Naive thymus-derived CD8-positive, alpha-beta T cell (primary cell): Measurements from ENCODE around the gene NCOA3. TPM values are rescaled to one million over a fixed set of nuclear protein-coding genes. Genes with fewer than 3 reads are reported as not detected.

ENCODE experiments used
- ATAC-seq, 2 donors: fragments of 150-1000 bp; cut with Tn5 transposase in 1 of 2; sonication (Bioruptor Pico), chemical (Tn5 transposase) in 1 of 2; 1 replicate in 1 of 2; 2 replicates in 1 of 2; pipeline ENCODE4 v1.10.0; 2021; ENCODE audit warnings: mild to moderate bottlenecking in 2 of 2, moderate library complexity in 2 of 2
- POLR2A ChIA-PET: fragments of 350-600 bp; sonication (Branson Sonifier 250); formaldehyde crosslinking; loops from one replicate; lab custom pipeline; 2021; ENCODE audit warnings: antibody characterized with exemption; lab: Charles Lee
- DNase-seq, 10 donors: peaks; one replicate each; pipeline versions ENCODE4 v3.0.0 to v3.0.0-alpha.2; 2020 to 2022
- H3K27ac Mint-ChIP-seq, 10 donors: one replicate each; pipeline ENCODE4 v1.8.0; 2020 to 2022; ENCODE audit warnings: mild to moderate bottlenecking in 10 of 10, mixed read lengths in 10 of 10, moderate library complexity in 4 of 10, inconsistent platforms in 1 of 10
- H3K27me3 Mint-ChIP-seq, 5 donors: one replicate each; pipeline ENCODE4 v1.8.0; 2021 to 2022; ENCODE audit warnings: mixed read lengths in 5 of 5
- H3K36me3 Mint-ChIP-seq, 3 donors: one replicate each; pipeline ENCODE4 v1.8.0; 2020 to 2022; ENCODE audit warnings: mixed read lengths in 3 of 3, mild to moderate bottlenecking in 2 of 3, inconsistent platforms in 1 of 3
- H3K4me1 Mint-ChIP-seq, 4 donors: one replicate each; pipeline ENCODE4 v1.8.0; 2021 to 2022; ENCODE audit warnings: mixed read lengths in 4 of 4
- H3K4me3 Mint-ChIP-seq, 10 donors: one replicate each; pipeline ENCODE4 v1.8.0; 2020 to 2022; ENCODE audit warnings: mild to moderate bottlenecking in 10 of 10, mixed read lengths in 10 of 10, moderate library complexity in 6 of 10, inconsistent platforms in 1 of 10
- H3K9me3 Mint-ChIP-seq, 9 donors: one replicate each; pipeline ENCODE4 v1.8.0; 2020 to 2022; ENCODE audit warnings: mixed read lengths in 9 of 9, mild to moderate bottlenecking in 3 of 9, inconsistent platforms in 1 of 9, moderate library complexity in 1 of 9
- polyA plus RNA-seq, 3 donors: library from polyadenylated mRNA; unstranded; fragments of 300-500 nt; fragmentation: Illumina TruSeq; gene quantifications; one replicate each; pipeline ENCODE4 v1.2.3, GENCODE V29; 2021
- total RNA-seq, 8 experiments: library from RNA in 2 of 8; stranded (reverse) in 2 of 8; gene quantifications; one replicate each; pipeline ENCODE4 v1.2.3 and lab custom pipeline; 2021 to 2026

NCOA3 gene
- total and polyA plus RNA-seq, 5 experiments from 2014 or later, result 18.4 to 106 (median 27.8) TPM

GRCh38 chr20:47532002-47532401, 30.3 kb downstream of the NCOA3 start:
- Mint-ChIP-seq H3K9me3 (peaks cover 0 to 5% (median 0%) of the 10 kb centered on the region in 9 donors), H3K4me1 (peaks cover 28 to 68% (median 61%) of the 10 kb centered on the region in 4 donors), H3K36me3 (peaks cover 5 to 52% (median 12%) of the 10 kb centered on the region in 3 donors), H3K27ac (peak overlapping the region in 4 of 10 donors; percentile 2 to 56 (median 28)), H3K27me3 (no peaks in the 10 kb centered on the region), H3K4me3 (no peak overlapping the region)
- POLR2A ChIA-PET, result interaction anchor here (0.6 to 0.7 kb wide), 4 partner anchors 39 to 194 kb away, joined by 3 to 4 read pairs (median 3); no protein-coding TSS in a partner anchor
- DNase-seq, result no peak
- no peak for ATAC-seq

- Mint-ChIP-seq H3K4me3 (peak overlapping the region in 1 of 10 donors; percentile 27), H3K27ac (peak overlapping the region in 6 of 10 donors; percentile 12 to 71 (median 46)), H3K27me3 (no peaks in the 10 kb centered on the region), H3K9me3 (no peaks in the 10 kb centered on the region), H3K4me1 (peaks cover 24 to 68% (median 56%) of the 10 kb centered on the region in 4 donors), H3K36me3 (peaks cover 0 to 49% (median 8%) of the 10 kb centered on the region in 3 donors)
- ATAC-seq (no peak), DNase-seq (no peak)
- POLR2A ChIA-PET, result no interaction called here
These were observed 31.9 kb downstream of the NCOA3 start for GRCh38 chr20:47533518-47534062.

- peak overlapping the region in 2 of 10 donors; percentile 5 to 33 for H3K4me3 Mint-ChIP-seq
- no peaks in the 10 kb centered on the region for H3K9me3 Mint-ChIP-seq
- H3K27ac Mint-ChIP-seq, result peak overlapping the region in 5 of 10 donors; percentile 18 to 85 (median 40)
- peaks cover 0 to 49% (median 8%) of the 10 kb centered on the region in 3 donors for H3K36me3 Mint-ChIP-seq
- ATAC-seq (no peak), DNase-seq (no peak)
- no peaks in the 10 kb centered on the region for H3K27me3 Mint-ChIP-seq
- peaks cover 29 to 74% (median 62%) of the 10 kb centered on the region in 4 donors for H3K4me1 Mint-ChIP-seq
- POLR2A ChIA-PET, result no interaction called here
These were observed 32.7 kb downstream of the NCOA3 start for GRCh38 chr20:47534405-47534804.

- H3K4me3 Mint-ChIP-seq, result peak overlapping the region in 1 of 10 donors; percentile 14
- ATAC-seq, result no peak
- no peak for DNase-seq
These were observed 33.4 kb downstream of the NCOA3 start for GRCh38 chr20:47535088-47535487.

GRCh38 chr20:47535994-47536393, 34.3 kb downstream of the NCOA3 start:
- peaks cover 0 to 35% (median 6%) of the 10 kb centered on the region in 3 donors for H3K36me3 Mint-ChIP-seq
- no peak for ATAC-seq
- H3K27me3 Mint-ChIP-seq, result no peaks in the 10 kb centered on the region
- peak overlapping the region in 6 of 10 donors; percentile 31 to 81 (median 59) for H3K27ac Mint-ChIP-seq
- no peaks in the 10 kb centered on the region for H3K9me3 Mint-ChIP-seq
- H3K4me1 Mint-ChIP-seq, result peaks cover 32 to 78% (median 73%) of the 10 kb centered on the region in 4 donors
- no peak for DNase-seq
- POLR2A ChIA-PET, result no interaction called here
- peak overlapping the region in 1 of 10 donors; percentile 18 for H3K4me3 Mint-ChIP-seq

More at GRCh38 chr20:47535088-47535487, 33.4 kb downstream of the NCOA3 start:
- H3K4me1 Mint-ChIP-seq, result peaks cover 31 to 74% (median 66%) of the 10 kb centered on the region in 4 donors
- peaks cover 0 to 42% (median 7%) of the 10 kb centered on the region in 3 donors for H3K36me3 Mint-ChIP-seq
- POLR2A ChIA-PET, result interaction anchor here (0.7 kb wide), 1 partner anchor 124 kb away, joined by 3 read pairs; no protein-coding TSS in a partner anchor
- peak overlapping the region in 4 of 10 donors; percentile 20 to 58 (median 30) for H3K27ac Mint-ChIP-seq
- no peaks in the 10 kb centered on the region for H3K27me3 Mint-ChIP-seq
- H3K9me3 Mint-ChIP-seq, result no peaks in the 10 kb centered on the region

- DNase-seq, result no peak
- Mint-ChIP-seq H3K36me3 (peaks cover 0 to 24% (median 0%) of the 10 kb centered on the region in 3 donors), H3K27ac (peak overlapping the region in 8 of 10 donors; percentile 3 to 69 (median 32)), H3K4me3 (peak overlapping the region in 5 of 10 donors; percentile 1 to 51 (median 2)), H3K4me1 (peaks cover 32 to 85% (median 80%) of the 10 kb centered on the region in 4 donors), H3K9me3 (no peaks in the 10 kb centered on the region), H3K27me3 (no peaks in the 10 kb centered on the region)
- no peak for ATAC-seq
- POLR2A ChIA-PET, result interaction anchor here (1.5 kb wide), 1 partner anchor 39 kb away, joined by 3 read pairs; the partner anchor contains the start of gene NCOA3
These were observed 39.0 kb downstream of the NCOA3 start for GRCh38 chr20:47540443-47541354.

- H3K4me1 Mint-ChIP-seq, result peaks cover 35 to 86% (median 80%) of the 10 kb centered on the region in 4 donors
- peak overlapping the region in 7 of 10 donors; percentile 56 to 83 (median 66) for H3K27ac Mint-ChIP-seq
- POLR2A ChIA-PET, result no interaction called here
- no peaks in the 10 kb centered on the region for H3K9me3 Mint-ChIP-seq
- no peak for ATAC-seq
- DNase-seq, result no peak
- no peaks in the 10 kb centered on the region for H3K27me3 Mint-ChIP-seq
- H3K4me3 Mint-ChIP-seq, result peak overlapping the region in 7 of 10 donors; percentile 9 to 63 (median 44)
- H3K36me3 Mint-ChIP-seq, result peaks cover 0 to 25% (median 0%) of the 10 kb centered on the region in 3 donors
These were observed 39.8 kb downstream of the NCOA3 start for GRCh38 chr20:47541355-47541922.

GRCh38 chr20:47543006-47543431, 41.3 kb downstream of the NCOA3 start:
- H3K9me3 Mint-ChIP-seq, result no peaks in the 10 kb centered on the region
- peaks cover 0 to 26% (median 0%) of the 10 kb centered on the region in 3 donors for H3K36me3 Mint-ChIP-seq
- H3K4me3 Mint-ChIP-seq, result peak overlapping the region in 8 of 10 donors; percentile 9 to 50 (median 30)
- ATAC-seq, result peak; percentile 23 to 74
- H3K4me1 Mint-ChIP-seq, result peaks cover 38 to 82% (median 78%) of the 10 kb centered on the region in 4 donors
- no peaks in the 10 kb centered on the region for H3K27me3 Mint-ChIP-seq
- H3K27ac Mint-ChIP-seq, result peak overlapping the region in 9 of 10 donors; percentile 5 to 80 (median 69)
- no peak for DNase-seq
- POLR2A ChIA-PET, result no interaction called here

- H3K4me1 Mint-ChIP-seq, result peaks cover 33 to 75% (median 70%) of the 10 kb centered on the region in 4 donors
- POLR2A ChIA-PET, result interaction anchor here (0.6 to 1.8 kb wide), 2 partner anchors 42 to 55 kb away, joined by 3 to 7 read pairs; partner anchors contain the start of gene NCOA3
- no peak for ATAC-seq
These were observed 42.6 kb downstream of the NCOA3 start for GRCh38 chr20:47544240-47544639.

GRCh38 chr20:47544852-47545251, 43.2 kb downstream of the NCOA3 start:
- Mint-ChIP-seq H3K27ac (peak overlapping the region in 2 of 10 donors; percentile 69 to 77), H3K27me3 (no peaks in the 10 kb centered on the region), H3K4me1 (peaks cover 29 to 75% (median 70%) of the 10 kb centered on the region in 4 donors), H3K36me3 (peaks cover 0 to 29% (median 0%) of the 10 kb centered on the region in 3 donors), H3K4me3 (no peak overlapping the region), H3K9me3 (no peaks in the 10 kb centered on the region)
- POLR2A ChIA-PET, result interaction anchor here (0.6 to 1.8 kb wide), 4 partner anchors 43 to 161 kb away, joined by 3 to 7 read pairs (median 4); partner anchors contain the start of gene NCOA3
- ATAC-seq (no peak), DNase-seq (no peak)

More at GRCh38 chr20:47544240-47544639, 42.6 kb downstream of the NCOA3 start:
- H3K9me3 Mint-ChIP-seq, result no peaks in the 10 kb centered on the region
- no peak for DNase-seq
- H3K4me3 Mint-ChIP-seq, result peak overlapping the region in 3 of 10 donors; percentile 23 to 69 (median 43)
- no peaks in the 10 kb centered on the region for H3K27me3 Mint-ChIP-seq
- peak overlapping the region in 7 of 10 donors; percentile 3 to 77 (median 41) for H3K27ac Mint-ChIP-seq
- H3K36me3 Mint-ChIP-seq, result peaks cover 0 to 25% (median 0%) of the 10 kb centered on the region in 3 donors

GRCh38 chr20:47545499-47545898, 43.8 kb downstream of the NCOA3 start:
- POLR2A ChIA-PET, result interaction anchor here (1.8 kb wide), 1 partner anchor 43 kb away, joined by 7 read pairs; the partner anchor contains the start of gene NCOA3
- DNase-seq (no peak), ATAC-seq (no peak)
- Mint-ChIP-seq H3K9me3 (no peaks in the 10 kb centered on the region), H3K4me1 (peaks cover 28 to 72% (median 68%) of the 10 kb centered on the region in 4 donors), H3K27me3 (no peaks in the 10 kb centered on the region), H3K4me3 (peak overlapping the region in 2 of 10 donors; percentile 11 to 52), H3K36me3 (peaks cover 0 to 34% (median 0%) of the 10 kb centered on the region in 3 donors), H3K27ac (peak overlapping the region in 4 of 10 donors; percentile 12 to 76 (median 45))
